GM19193 (cell line): ENCODE measurements around the gene EXT2.

Source experiments
- POLR2A ChIP-seq: IDR thresholded peaks from 4 replicates; pipeline ENCODE4 v1.6.1; 2011; ENCODE audit not compliant: insufficient read depth, insufficient read length; ENCODE audit errors: extremely low read depth

EXT2 gene

DNA sequence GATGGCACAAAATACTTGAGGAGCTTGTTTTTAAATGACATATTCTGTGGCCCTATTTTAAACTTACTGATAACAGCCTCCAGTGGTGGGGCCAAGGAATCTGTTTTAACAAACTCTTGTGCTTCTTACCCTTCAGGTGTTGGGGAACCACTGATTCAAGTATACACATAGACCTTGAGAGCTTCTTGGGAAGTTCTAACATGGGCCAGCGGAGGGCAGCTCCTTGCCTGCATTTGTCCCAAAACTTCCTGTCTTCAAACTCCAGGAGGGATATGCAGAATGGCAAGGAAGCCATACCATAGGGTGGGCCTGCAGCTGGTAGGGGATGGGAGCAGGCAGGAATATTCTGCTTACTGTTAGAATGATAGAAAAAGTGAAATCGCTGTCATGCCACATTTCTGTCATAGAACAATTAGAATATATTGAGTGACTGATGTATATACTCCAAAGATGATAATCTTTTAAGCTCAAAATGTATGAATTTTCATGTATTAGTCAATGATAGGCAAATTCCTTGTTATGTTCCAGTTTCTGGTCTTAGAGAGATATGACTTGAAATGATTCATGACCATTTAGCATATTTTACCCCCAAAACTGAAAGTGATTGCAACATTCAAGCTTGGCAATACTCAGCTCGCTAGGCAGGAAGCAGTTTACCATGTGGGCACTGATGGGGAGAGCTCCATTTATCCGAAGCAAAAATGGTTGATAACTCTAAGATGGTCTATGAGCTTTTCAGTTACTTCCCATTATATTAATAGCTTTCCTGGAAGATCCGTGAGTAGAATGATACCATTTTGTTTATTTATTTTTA is 9.2 kb downstream of the EXT2 start:
- no peak for TF ChIP-seq POLR2A

GRCh38 chr11:44108260-44108659 is 12.8 kb downstream of the EXT2 start:
- no peak for TF ChIP-seq POLR2A

DNA sequence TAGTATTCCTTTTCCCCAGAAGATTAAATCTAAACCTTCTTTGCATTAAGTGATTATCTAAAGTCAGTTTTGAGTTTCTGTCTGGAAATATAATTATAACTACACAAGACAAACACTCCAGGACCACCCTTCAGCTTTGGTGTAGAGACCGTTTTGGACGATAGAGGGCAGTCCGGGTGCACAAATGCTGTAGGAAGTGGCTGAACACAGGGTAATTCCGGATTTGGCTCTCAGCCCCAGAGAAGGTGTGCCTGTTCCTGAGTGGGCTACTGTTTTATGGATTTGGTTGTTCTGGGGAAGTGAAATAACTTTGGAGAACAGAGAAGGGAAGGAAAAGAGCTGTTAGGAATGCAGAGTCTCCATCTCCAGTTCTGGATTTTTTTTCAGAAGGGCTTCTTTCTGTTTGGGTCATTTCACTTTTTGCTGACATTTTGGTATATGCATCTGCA is 14.8 kb downstream of the EXT2 start:
- no peak for TF ChIP-seq POLR2A

- TF ChIP-seq POLR2A, result no peak
Measured at GRCh38 chr11:44112091-44112821, 16.8 kb downstream of the EXT2 start.

- TF ChIP-seq POLR2A, result no peak
Measured at GRCh38 chr11:44113018-44113417, 17.5 kb downstream of the EXT2 start.

DNA sequence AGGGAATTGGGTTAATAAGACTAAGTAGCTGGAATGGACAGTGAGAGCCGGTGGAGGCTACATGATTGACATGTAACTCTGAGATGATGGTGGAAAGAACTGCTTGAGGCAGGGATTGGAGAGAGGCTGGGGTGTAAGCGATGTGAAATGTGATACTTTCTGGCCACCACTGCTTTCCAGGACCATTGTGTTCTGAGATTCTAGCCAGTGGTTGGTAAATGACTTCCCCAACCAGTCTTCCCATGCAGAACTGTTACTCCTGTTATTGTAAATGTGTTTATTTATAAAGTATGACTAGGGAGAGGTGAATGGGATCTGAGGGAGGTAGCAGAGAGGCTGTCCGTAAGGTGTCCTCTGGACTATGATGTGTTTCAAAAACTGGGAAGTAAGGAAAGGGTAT is 18.1 kb downstream of the EXT2 start:
- TF ChIP-seq POLR2A, result no peak

- TF ChIP-seq POLR2A, result no peak
Measured at GRCh38 chr11:44116234-44116830, 20.9 kb downstream of the EXT2 start.

DNA sequence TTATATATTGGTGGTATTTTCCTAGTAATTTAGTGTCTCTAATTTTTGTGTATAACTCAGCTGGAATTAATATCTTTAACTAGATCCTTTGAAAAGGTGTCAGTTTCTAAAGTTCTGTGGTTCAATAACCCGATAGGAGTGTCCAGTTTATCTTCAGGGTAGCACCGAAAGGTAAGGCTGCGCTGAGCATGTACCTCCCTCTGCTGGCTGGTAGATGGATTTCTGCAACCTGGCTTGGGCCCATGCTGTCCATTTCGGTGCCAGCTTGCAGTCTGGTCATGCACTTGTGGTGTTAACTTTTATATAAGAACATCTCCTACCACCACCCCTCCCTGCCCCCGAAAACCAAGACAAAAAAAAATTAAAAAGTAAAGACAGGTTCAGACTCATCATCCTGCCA is 24.7 kb downstream of the EXT2 start:
- TF ChIP-seq POLR2A, result no peak

GRCh38 chr11:44125598-44125997 is 30.1 kb downstream of the EXT2 start:
- no peak for TF ChIP-seq POLR2A

DNA sequence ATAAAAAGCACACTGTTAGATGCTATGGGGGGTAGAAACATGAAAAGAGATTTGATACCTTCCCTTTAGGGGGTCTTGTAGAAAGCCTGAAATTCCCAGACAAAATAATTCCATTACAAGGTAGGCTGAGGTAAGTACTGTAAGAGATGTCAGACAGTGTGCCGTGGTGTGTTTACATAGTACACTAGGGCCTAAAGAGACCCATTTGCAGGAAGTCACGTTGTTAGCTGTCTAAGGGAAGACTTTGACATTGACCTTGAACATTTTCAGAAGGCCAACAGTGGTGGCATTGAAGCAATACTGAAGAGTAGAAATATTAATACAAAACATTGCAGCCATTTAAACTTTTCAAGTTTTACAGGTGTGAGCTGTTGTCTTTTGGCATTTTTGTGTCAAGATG is 30.8 kb downstream of the EXT2 start:
- no peak for TF ChIP-seq POLR2A

DNA sequence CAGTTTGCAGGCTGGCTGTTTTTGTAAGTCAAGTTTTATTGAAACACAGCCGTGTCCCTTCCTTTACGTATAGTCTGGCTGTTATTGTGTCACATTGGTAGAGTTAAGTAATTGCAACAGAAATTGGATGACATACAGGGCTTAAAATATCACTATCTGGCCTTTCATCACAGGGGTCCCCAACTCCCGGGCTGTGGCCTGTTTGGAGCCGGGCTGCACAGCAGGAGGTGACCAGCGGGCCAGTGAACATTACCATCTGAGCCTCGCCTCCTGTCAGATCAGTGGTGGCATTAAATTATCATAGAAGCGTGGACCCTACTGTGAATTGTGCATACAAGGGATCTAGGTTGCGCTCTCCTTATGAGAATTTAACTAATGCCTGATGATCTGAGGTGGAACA is 31.7 kb downstream of the EXT2 start:
- TF ChIP-seq POLR2A, result no peak

DNA sequence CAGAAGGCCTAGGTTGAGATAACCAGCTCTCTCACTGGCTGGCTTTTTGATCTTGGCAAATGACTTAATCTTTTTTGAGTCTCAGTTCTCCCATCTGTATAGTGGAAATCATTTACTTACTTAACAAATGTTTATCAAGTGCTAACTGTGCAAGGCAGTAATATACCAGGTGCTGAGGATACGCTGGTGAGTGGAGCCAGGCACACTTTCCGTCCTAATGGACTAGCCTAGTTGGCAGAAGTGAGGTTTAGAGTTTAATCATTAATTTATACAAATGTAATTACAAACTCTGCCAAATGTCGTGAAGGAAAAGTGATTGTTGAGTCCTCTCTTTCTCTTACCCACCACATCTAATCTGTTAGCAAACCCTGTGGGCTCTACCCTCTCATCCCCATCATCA is 33.3 kb downstream of the EXT2 start:
- TF ChIP-seq POLR2A, result no peak

DNA sequence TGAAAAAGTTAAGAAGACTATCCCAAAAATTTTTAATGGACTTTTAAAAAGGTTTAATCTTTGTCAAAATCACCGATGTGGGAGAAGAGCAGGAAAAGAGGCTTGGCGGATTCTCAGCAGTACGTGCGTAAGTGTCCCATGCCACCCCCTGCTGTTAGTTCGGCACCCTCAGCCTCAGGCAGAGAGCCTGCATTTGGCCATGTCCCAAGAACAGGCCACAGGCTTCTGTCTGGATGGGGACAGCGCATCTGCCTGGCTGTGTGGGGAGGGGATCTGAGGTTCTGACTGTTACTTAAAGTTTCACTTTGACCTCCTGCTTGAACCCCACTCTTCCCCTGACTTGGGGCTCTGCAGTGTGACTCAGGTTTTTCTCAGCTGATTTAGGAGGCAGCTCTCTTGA is 35.3 kb downstream of the EXT2 start:
- TF ChIP-seq POLR2A, result no peak

GRCh38 chr11:44133335-44133946 is 38.0 kb downstream of the EXT2 start:
- no peak for TF ChIP-seq POLR2A

- TF ChIP-seq POLR2A, result no peak
Measured at GRCh38 chr11:44134625-44135024, 39.1 kb downstream of the EXT2 start.
